GM10248 (cell line): ENCODE results near the gene ZBTB7C.

ENCODE experiments used
- CTCF ChIA-PET: fragments of 300-600 bp; sonication (Branson Sonifier 250); formaldehyde crosslinking; extraction: SDS; loops from one replicate; lab custom pipeline; 2021; ENCODE audit warnings: antibody characterized with exemption; lab: Yijun Ruan, JAX
- POLR2A ChIA-PET: fragments of 350-650 bp; sonication (Branson Sonifier 250); formaldehyde crosslinking; extraction: SDS; loops from one replicate; lab custom pipeline; 2020; ENCODE audit warnings: antibody characterized with exemption; lab: Yijun Ruan, JAX
- DNase-seq: peaks from one replicate; pipeline ENCODE4 v3.0.0; 2012; ENCODE audit errors: extremely low spot score
- TF ChIP-seq, protein P1 (sequence below): IDR thresholded peaks from 2 replicates; pipeline ENCODE4 v1.5.1; 2012; ENCODE audit warnings: mild to moderate bottlenecking, low read depth; ENCODE audit errors: extremely low read depth, missing control alignments, control extremely low read depth

ZBTB7C gene

DNA sequence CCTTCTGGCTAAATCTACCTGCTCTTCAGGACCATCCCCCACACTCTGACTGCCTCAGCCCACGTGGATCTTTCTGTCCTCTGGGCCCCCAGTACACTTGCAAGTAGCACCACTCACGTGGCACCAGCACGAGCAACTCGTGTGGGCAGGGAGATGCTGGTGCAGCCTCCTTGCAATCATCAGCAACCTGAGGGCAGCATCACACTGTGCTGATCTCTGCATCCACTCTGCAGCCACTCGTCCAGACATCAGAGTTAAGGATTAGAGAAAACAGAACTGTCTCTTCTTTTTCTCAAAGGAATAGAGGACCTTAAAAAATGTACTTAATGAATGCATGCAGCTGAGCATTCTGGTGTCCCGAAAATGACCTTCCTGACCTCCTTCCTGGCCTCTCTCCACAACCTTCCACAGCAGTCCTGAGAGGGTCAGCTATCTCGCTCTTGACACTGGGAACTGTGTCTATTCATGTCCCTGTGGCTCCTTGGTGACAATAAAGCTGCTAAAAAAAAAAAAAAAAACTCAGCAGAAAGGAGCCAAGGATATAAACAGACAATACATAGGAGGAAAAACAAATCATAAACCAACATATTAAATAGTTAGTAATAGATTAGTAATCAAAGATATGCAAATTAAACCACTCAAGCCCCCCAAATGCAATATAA, 145.9 kb downstream of the ZBTB7C start:
- no peak for DNase-seq
- ChIA-PET POLR2A (no interaction called here), CTCF (no interaction called here)
- TF ChIP-seq, protein P1, sequence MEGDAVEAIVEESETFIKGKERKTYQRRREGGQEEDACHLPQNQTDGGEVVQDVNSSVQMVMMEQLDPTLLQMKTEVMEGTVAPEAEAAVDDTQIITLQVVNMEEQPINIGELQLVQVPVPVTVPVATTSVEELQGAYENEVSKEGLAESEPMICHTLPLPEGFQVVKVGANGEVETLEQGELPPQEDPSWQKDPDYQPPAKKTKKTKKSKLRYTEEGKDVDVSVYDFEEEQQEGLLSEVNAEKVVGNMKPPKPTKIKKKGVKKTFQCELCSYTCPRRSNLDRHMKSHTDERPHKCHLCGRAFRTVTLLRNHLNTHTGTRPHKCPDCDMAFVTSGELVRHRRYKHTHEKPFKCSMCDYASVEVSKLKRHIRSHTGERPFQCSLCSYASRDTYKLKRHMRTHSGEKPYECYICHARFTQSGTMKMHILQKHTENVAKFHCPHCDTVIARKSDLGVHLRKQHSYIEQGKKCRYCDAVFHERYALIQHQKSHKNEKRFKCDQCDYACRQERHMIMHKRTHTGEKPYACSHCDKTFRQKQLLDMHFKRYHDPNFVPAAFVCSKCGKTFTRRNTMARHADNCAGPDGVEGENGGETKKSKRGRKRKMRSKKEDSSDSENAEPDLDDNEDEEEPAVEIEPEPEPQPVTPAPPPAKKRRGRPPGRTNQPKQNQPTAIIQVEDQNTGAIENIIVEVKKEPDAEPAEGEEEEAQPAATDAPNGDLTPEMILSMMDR = no peak

DNA sequence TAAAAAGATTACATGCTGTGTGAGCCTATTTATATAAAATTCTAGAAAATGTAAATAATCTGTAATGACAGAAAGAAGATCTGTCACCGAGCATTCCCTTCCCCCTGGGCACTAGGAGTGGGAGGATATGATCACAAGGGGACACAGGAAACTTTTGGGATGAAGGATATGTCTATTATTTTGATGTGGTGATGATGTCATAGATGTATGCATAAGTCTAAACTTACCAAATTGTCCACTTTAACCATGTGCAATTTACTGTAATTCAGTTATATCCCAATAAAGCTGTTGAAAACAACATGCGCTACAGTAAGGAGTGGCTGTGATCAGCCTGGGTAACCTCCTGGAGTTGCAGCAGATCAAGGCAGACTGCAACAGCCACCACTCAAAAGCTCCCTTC, 148.9 kb downstream of the ZBTB7C start:
- ChIA-PET CTCF (interaction anchor here (1.2 kb wide), 1 partner anchor 9 kb away, joined by 3 read pairs; no protein-coding TSS in a partner anchor), POLR2A (no interaction called here)
- no peak for DNase-seq
- TF ChIP-seq, protein P1 = no peak

DNA sequence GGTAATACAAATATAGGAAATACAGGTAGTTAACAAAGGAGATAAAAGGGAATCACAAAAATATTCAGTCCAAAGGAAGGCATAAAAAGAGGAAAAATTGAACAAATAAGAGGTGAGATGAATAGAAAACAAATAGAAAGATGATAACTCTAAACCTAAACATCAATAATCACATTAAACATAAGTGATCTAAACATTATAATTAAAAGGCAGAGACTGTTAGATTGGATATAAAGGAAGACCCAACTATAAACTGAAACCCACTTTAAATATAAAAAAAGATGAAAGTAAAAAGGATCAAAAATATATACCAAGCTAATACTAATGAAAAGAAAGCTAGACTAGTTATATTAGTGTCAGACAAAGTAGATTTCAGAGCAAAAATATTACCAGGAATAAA, 152.3 kb downstream of the ZBTB7C start:
- CTCF ChIA-PET = interaction anchor here (2.4 kb wide), 1 partner anchor 10 kb away, joined by 6 read pairs; no protein-coding TSS in a partner anchor
- POLR2A ChIA-PET = no interaction called here
- TF ChIP-seq, protein P1 = no peak
- no peak for DNase-seq

DNA sequence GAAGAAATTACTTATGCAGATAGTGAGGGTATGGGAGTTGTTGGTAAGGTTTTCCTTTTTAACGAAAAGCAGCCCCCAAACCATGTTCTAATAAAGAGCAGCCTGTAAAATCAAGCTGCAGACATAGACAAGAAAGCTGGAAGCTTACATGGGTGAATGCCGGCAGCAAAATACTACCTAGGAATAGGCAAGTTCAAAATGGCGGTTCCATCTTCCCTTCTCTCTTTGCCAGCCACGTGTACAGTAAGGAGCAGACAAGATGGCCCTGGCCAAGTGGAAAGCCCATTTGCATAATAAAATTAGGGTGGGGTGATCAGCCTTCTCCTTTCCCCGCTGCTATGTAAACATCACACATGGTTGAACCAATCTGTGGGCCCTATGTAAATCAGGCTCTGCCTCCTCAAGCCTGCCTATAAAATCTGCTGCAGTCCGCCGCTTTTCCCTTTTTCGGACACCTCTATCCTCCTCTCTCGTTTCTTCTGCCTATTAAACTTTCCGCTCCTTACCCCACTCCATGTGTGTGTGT, 155.0 kb downstream of the ZBTB7C start:
- ChIA-PET POLR2A (no interaction called here), CTCF (no interaction called here)
- TF ChIP-seq, protein P1 = no peak
- DNase-seq = no peak

DNA sequence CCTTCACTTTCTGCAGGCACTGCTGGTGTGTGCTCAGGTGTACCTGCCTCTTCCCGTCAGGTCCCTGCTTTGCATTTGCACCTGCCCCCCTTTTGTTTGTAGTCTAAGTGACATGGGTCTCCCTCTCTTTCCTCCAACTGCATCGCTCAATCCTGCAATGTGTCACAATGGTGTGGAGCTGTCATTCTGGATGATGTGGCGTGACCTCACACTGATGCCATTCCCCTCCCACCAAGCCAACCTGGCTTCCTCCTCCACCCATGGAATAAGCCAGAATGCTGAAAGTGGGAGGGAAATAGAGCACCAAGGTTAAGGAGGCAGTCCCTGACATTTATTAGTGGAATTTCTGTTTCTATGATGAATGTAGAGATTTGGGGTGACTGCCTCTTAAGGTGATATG, 156.7 kb downstream of the ZBTB7C start:
- ChIA-PET CTCF (no interaction called here), POLR2A (no interaction called here)
- no peak for DNase-seq
- TF ChIP-seq, protein P1 = no peak

DNA sequence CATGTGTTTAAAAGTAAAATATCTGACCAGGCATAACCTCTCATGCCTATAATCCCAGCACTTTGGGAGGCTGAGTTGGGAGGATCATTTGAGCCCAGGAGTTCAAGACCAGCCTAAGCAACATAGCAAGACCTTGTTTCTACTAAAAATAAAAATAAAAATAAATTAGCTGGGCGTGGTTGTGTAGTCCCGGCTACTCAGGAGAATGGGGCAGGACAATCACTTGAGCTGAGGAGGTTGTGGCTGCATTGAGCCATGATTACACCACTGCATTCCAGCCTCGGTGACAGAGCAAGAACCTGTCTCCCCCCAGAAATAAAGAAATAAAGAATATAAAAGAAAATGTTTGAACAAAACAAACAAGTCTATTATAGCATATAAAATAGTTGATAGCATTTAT, 158.3 kb downstream of the ZBTB7C start:
- DNase-seq = no peak
- ChIA-PET POLR2A (no interaction called here), CTCF (interaction anchor here (1.6 kb wide), 1 partner anchor 42 kb away, joined by 3 read pairs; no protein-coding TSS in a partner anchor)
- TF ChIP-seq, protein P1 = no peak
